ENCODE data around the gene CDC27. TPM values are rescaled to one million over a fixed set of nuclear protein-coding genes. Genes with fewer than 3 reads are reported as not detected.

Gene CDC27
- total RNA-seq, 2 experiments from 2014 or later = 74.3 to 164 TPM

DNA sequence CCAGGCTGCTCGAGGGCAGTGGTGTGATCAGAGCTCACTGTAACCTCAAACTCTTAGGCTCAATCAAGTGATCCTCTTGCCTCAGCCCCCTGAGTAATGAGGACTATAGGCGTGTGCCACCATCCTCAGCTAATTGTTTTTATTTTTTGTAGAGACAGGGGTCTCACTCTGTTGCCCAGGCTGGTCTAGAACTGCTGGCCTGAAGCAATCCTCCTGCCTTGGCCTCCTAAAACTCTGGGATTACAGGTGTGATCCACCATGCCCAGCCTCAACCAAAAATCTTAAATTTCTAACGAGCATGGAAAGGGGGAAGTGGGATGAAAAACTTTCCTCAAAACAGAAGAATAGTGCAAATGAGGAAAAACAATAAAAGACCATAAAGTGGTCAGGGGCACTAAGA is 92.8 kb downstream of the CDC27 start:
- Histone ChIP-seq H3K4me2 (ENCODE audit: low read length) (peak overlapping the region; percentile 13; the same call in 1 of the 2 replicates), H3K27ac (ENCODE audit: low read depth, low read length, poor library complexity, severe bottlenecking) (no peak overlapping the region), H3K4me3 (ENCODE audit: low read depth, low read length, poor library complexity, severe bottlenecking) (no peak overlapping the region), H3K79me2 (ENCODE audit: insufficient read depth, low read depth, low read length) (peaks cover 53% of the 10 kb centered on the region), H4K20me1 (ENCODE audit: insufficient read depth, low read length) (no peaks in the 10 kb centered on the region), H3K9me2 (ENCODE audit: insufficient read depth, low read length) (no peaks in the 10 kb centered on the region), H3K9me3 (ENCODE audit: low read length) (peaks cover 12% of the 10 kb centered on the region; the same call in 1 of the 2 replicates), H3K36me3 (ENCODE audit: insufficient read depth, low read length) (peaks cover 28% of the 10 kb centered on the region), H3K4me1 (ENCODE audit: insufficient read depth, low read length, poor library complexity, severe bottlenecking) (peaks cover 37% of the 10 kb centered on the region), H2AFZ (ENCODE audit: low read length) (no peak overlapping the region)
- TF ChIP-seq, protein P1, sequence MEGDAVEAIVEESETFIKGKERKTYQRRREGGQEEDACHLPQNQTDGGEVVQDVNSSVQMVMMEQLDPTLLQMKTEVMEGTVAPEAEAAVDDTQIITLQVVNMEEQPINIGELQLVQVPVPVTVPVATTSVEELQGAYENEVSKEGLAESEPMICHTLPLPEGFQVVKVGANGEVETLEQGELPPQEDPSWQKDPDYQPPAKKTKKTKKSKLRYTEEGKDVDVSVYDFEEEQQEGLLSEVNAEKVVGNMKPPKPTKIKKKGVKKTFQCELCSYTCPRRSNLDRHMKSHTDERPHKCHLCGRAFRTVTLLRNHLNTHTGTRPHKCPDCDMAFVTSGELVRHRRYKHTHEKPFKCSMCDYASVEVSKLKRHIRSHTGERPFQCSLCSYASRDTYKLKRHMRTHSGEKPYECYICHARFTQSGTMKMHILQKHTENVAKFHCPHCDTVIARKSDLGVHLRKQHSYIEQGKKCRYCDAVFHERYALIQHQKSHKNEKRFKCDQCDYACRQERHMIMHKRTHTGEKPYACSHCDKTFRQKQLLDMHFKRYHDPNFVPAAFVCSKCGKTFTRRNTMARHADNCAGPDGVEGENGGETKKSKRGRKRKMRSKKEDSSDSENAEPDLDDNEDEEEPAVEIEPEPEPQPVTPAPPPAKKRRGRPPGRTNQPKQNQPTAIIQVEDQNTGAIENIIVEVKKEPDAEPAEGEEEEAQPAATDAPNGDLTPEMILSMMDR (conservative IDR thresholded peaks at IDR 0.05; ENCODE audit: low read length) = no peak
- no peak for TF ChIP-seq EZH2phosphoT487 (IDR thresholded peaks at IDR 0.05; ENCODE audit: borderline replicate concordance, low read depth, low read length)
- DNase-seq (ENCODE audit: low spot score) = no peak
- no TSS peak for BruUV-seq (replicated peaks)
- ChIA-PET POLR2A (interaction anchor here (1.2 kb wide), 1 partner anchor 103 kb away, joined by 5 read pairs; no protein-coding TSS in a partner anchor), CTCF (ENCODE audit: unreplicated experiment) (no interaction called here)
- intact Hi-C loops (cut with micrococcal nuclease; ENCODE audit: unreplicated experiment) = no loop called here

DNA sequence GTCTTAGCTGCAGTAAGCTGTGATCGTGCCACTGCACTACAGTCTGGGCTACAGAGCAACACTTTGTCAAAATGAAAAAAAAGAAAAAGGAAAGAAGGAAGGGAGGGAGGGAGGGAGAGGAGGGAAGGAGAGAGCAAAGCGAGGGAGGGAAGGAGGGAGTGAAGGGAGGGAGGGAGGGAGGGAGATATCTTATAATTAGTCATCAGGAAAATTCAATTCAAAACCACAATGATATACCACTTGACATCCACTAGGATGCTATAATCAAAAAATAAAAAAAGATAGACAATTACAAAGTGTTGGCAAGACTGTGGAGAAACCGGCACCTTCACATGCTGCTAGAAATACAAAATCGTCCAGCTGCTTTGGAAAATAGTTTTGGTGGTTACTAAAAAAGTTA is 93.8 kb downstream of the CDC27 start:
- TF ChIP-seq, protein P1 (conservative IDR thresholded peaks at IDR 0.05; ENCODE audit: low read length) = no peak
- no peak for TF ChIP-seq EZH2phosphoT487 (IDR thresholded peaks at IDR 0.05; ENCODE audit: borderline replicate concordance, low read depth, low read length)
- no peaks in the 10 kb centered on the region for H3K9me2 ChIP-seq (ENCODE audit: insufficient read depth, low read length)
- H3K36me3 ChIP-seq (ENCODE audit: insufficient read depth, low read length) = peaks cover 30% of the 10 kb centered on the region
- H4K20me1 ChIP-seq (ENCODE audit: insufficient read depth, low read length) = no peaks in the 10 kb centered on the region
- H3K79me2 ChIP-seq (ENCODE audit: insufficient read depth, low read depth, low read length) = peaks cover 59% of the 10 kb centered on the region
- peaks cover 31% of the 10 kb centered on the region for H3K4me1 ChIP-seq (ENCODE audit: insufficient read depth, low read length, poor library complexity, severe bottlenecking)
- H3K27ac ChIP-seq (ENCODE audit: low read depth, low read length, poor library complexity, severe bottlenecking) = no peak overlapping the region
- intact Hi-C loops (cut with micrococcal nuclease; ENCODE audit: unreplicated experiment) = no loop called here
- peaks cover 12% of the 10 kb centered on the region; the same call in 1 of the 2 replicates for H3K9me3 ChIP-seq (ENCODE audit: low read length)
- no peak overlapping the region for H3K4me3 ChIP-seq (ENCODE audit: low read depth, low read length, poor library complexity, severe bottlenecking)
- no peak for DNase-seq (ENCODE audit: low spot score)
- no TSS peak for BruUV-seq (replicated peaks)
- ChIA-PET CTCF (ENCODE audit: unreplicated experiment) (no interaction called here), POLR2A (no interaction called here)
- H3K4me2 ChIP-seq (ENCODE audit: low read length) = no peak overlapping the region
- H2AFZ ChIP-seq (ENCODE audit: low read length) = no peak overlapping the region

DNA sequence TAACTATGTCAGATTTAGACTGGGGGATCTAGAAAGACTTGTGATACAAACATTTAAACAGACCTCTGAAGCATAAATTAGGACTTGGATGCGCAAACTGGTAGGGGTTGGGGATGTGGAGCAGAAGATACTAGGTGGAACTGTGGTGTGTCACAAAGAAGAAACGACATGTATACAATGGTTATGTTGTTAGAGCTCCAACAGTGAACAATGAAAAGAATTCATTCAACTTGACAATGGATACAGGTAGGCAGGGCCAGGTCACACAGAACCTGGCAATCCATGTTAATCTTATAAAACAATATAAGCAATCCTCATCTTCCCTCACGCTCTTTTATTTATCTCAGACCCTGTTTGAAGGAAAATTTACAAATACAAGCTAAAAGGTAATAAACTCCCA is 102.0 kb downstream of the CDC27 start:
- Histone ChIP-seq H3K27ac (ENCODE audit: low read depth, low read length, poor library complexity, severe bottlenecking) (no peak overlapping the region), H3K9me2 (ENCODE audit: insufficient read depth, low read length) (no peaks in the 10 kb centered on the region), H4K20me1 (ENCODE audit: insufficient read depth, low read length) (0 out of 2 replicates have a peak, but pooled peaks cover 4% of the 10 kb centered on the region), H3K4me3 (ENCODE audit: low read depth, low read length, poor library complexity, severe bottlenecking) (no peak overlapping the region), H3K79me2 (ENCODE audit: insufficient read depth, low read depth, low read length) (peaks cover 43% of the 10 kb centered on the region; the same call in 1 of the 2 replicates), H3K4me2 (ENCODE audit: low read length) (no peak overlapping the region), H2AFZ (ENCODE audit: low read length) (no peak overlapping the region), H3K9me3 (ENCODE audit: low read length) (no peaks in the 10 kb centered on the region), H3K36me3 (ENCODE audit: insufficient read depth, low read length) (peaks cover 10% of the 10 kb centered on the region), H3K4me1 (ENCODE audit: insufficient read depth, low read length, poor library complexity, severe bottlenecking) (no peaks in the 10 kb centered on the region)
- no TSS peak for BruUV-seq (replicated peaks)
- intact Hi-C loops (cut with micrococcal nuclease; ENCODE audit: unreplicated experiment) = no loop called here
- DNase-seq (ENCODE audit: low spot score) = no peak
- CTCF ChIA-PET (ENCODE audit: unreplicated experiment) = no interaction called here
- POLR2A ChIA-PET = interaction anchor here (0.7 to 1.1 kb wide), 2 partner anchors 12 to 130 kb away, joined by 3 read pairs; no protein-coding TSS in a partner anchor
- TF ChIP-seq, protein P1 (conservative IDR thresholded peaks at IDR 0.05; ENCODE audit: low read length) = no peak
- no peak for TF ChIP-seq EZH2phosphoT487 (IDR thresholded peaks at IDR 0.05; ENCODE audit: borderline replicate concordance, low read depth, low read length)

All from OCI-LY7 (cell line).